Sciatic nerve (tissue), 2 donors: ENCODE results near the gene SERGEF. TPM values are rescaled to one million over a fixed set of nuclear protein-coding genes. Genes with fewer than 3 reads are reported as not detected.
"Not testable (repeated sequence)": the region's sequence is repeated elsewhere in the genome, so short reads cannot be mapped to it uniquely, and the experiment has no call there.

Source experiments
- ATAC-seq: fragments of 200-7000 bp; cut with Tn5 transposase; one replicate; pipeline ENCODE4 v1.9.1; 2020; ENCODE audit warnings: mild to moderate bottlenecking, moderate library complexity
- DNase-seq: peaks from one replicate; pipeline ENCODE4 v3.0.0-alpha.2; 2020; ENCODE audit warnings: low spot score
- intact Hi-C: fragments of 100-400 bp; cut with DNase I; formaldehyde crosslinking; loops from one replicate; pipeline ENCODE4 v1.14.2; 2022
- total RNA-seq: library from RNA; stranded (reverse); fragmentation: NEBNext Ultra II Directional; extraction: Animal tissue kit (Norgen Biotek cat#: 25700); gene quantifications from one replicate; pipeline ENCODE4 v1.2.1, GENCODE V29; 2021
- donor health status: DM: no; HTN: no; CAD: no.
- donor health status: DM: no; HTN: no; CAD: no.

The SERGEF gene
- total RNA-seq, 1 donor from 2014 or later: 44.1 TPM

GRCh38 chr11:18005376-18006129 lies 7.3 kb downstream of the SERGEF start:
- intact Hi-C loops: no loop called here
- DNase-seq: no peak
- no peak for ATAC-seq

- intact Hi-C loops: no loop called here
- ATAC-seq (no peak), DNase-seq (no peak)
Observed at GRCh38 chr11:18001191-18001590, 11.7 kb downstream of the SERGEF start.

- no peak for ATAC-seq
- intact Hi-C loops: no loop called here
- no peak for DNase-seq
Observed at GRCh38 chr11:18000760-18001159, 12.1 kb downstream of the SERGEF start.

GRCh38 chr11:18000128-18000527 lies 12.7 kb downstream of the SERGEF start:
- DNase-seq, ATAC-seq, intact Hi-C loops: not testable (repeated sequence)

- DNase-seq (no peak), ATAC-seq (no peak)
Observed at GRCh38 chr11:17992916-17993315, 19.9 kb downstream of the SERGEF start.

GRCh38 chr11:17991783-17992433 lies 20.9 kb downstream of the SERGEF start:
- DNase-seq (no peak), ATAC-seq (no peak)
- intact Hi-C loops: no loop called here

More at GRCh38 chr11:17992916-17993315, 19.9 kb downstream of the SERGEF start:
- intact Hi-C loops: no loop called here

GRCh38 chr11:17989306-17989705 lies 23.5 kb downstream of the SERGEF start:
- ATAC-seq (no peak), DNase-seq (no peak)
- intact Hi-C loops: no loop called here

GRCh38 chr11:17988465-17988864 lies 24.4 kb downstream of the SERGEF start:
- intact Hi-C loops: no loop called here
- ATAC-seq: no peak
- no peak for DNase-seq

GRCh38 chr11:17987826-17988225 lies 25.0 kb downstream of the SERGEF start:
- intact Hi-C loops: no loop called here
- no peak for DNase-seq
- no peak for ATAC-seq

GRCh38 chr11:17986711-17987220 lies 26.1 kb downstream of the SERGEF start:
- intact Hi-C loops: no loop called here
- ATAC-seq: peak; percentile 21
- DNase-seq: no peak

- DNase-seq: no peak
- intact Hi-C loops: no loop called here
- peak; percentile 96 for ATAC-seq
Observed at GRCh38 chr11:17986007-17986710, 26.7 kb downstream of the SERGEF start.

GRCh38 chr11:17985517-17985916 lies 27.3 kb downstream of the SERGEF start:
- peak; percentile 56 for ATAC-seq
- DNase-seq: no peak
- intact Hi-C loops: no loop called here

GRCh38 chr11:17983569-17983968 lies 29.3 kb downstream of the SERGEF start:
- ATAC-seq (no peak), DNase-seq (no peak)
- intact Hi-C loops: no loop called here

GRCh38 chr11:17979770-17980371 lies 33.0 kb downstream of the SERGEF start:
- ATAC-seq: peak; percentile 61
- DNase-seq: no peak
- intact Hi-C loops: loop anchor here (2.0 to 5.0 kb wide), 2 partner anchors 249 to 378 kb away; no protein-coding TSS in a partner anchor

- intact Hi-C loops: loop anchor here (2.0 to 5.0 kb wide), 2 partner anchors 248 to 376 kb away; no protein-coding TSS in a partner anchor
- ATAC-seq: peak; percentile 72
- DNase-seq: peak; percentile 62
Observed at GRCh38 chr11:17978553-17979287, 34.1 kb downstream of the SERGEF start.

- intact Hi-C loops: loop anchor here (5.0 kb wide), 1 partner anchor 374 kb away; no protein-coding TSS in a partner anchor
- DNase-seq (no peak), ATAC-seq (no peak)
Observed at GRCh38 chr11:17976651-17977050, 36.2 kb downstream of the SERGEF start.

- no peak for ATAC-seq
- no peak for DNase-seq
- intact Hi-C loops: no loop called here
Observed at GRCh38 chr11:17974246-17974645, 38.6 kb downstream of the SERGEF start.

- ATAC-seq (peak; percentile 83), DNase-seq (peak; percentile 64)
- intact Hi-C loops: no loop called here
Observed at GRCh38 chr11:17972987-17973386, 39.9 kb downstream of the SERGEF start.
